OCI-LY7 (cell line): ENCODE measurements around the gene PDXK.

Experiments
- EZH2phosphoT487 ChIP-seq: fragments of 200-600 bp; sonication (generic); IDR thresholded peaks from 2 replicates; pipeline ENCODE4 v1.6.1; 2018; ENCODE audit warnings: low read depth, borderline replicate concordance, mild to moderate bottlenecking, mixed run types, antibody characterized with exemption, low read length, moderate library complexity, mixed read lengths
- TF ChIP-seq, protein P1 (sequence below): fragments of 200-600 bp; sonication (generic); conservative IDR thresholded peaks from 2 replicates; pipeline ENCODE4 v1.5.1; 2014; ENCODE audit warnings: mild to moderate bottlenecking, antibody characterized with exemption, low read length, moderate library complexity, mixed read lengths

DNA sequence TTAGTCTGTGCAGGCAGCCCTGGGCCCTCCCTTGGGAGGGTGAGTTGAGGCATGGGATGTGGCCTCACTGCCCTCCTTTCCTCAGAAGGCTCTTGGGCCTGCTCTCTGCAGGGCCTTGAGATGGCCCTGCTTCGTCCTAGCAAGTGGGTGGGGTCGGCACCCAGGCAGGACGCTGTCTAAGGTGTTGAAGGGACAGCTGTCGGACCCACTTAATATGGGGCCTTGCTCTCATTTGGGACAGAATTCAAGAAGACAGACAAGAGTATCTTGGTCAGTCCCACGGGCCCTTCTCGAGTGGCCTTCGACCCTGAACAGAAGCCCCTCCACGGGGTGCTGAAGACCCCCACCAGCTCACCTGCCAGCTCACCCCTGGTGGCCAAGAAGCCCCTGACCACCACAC lies 26.0 kb upstream of the PDXK start:
- TF ChIP-seq, protein P1, sequence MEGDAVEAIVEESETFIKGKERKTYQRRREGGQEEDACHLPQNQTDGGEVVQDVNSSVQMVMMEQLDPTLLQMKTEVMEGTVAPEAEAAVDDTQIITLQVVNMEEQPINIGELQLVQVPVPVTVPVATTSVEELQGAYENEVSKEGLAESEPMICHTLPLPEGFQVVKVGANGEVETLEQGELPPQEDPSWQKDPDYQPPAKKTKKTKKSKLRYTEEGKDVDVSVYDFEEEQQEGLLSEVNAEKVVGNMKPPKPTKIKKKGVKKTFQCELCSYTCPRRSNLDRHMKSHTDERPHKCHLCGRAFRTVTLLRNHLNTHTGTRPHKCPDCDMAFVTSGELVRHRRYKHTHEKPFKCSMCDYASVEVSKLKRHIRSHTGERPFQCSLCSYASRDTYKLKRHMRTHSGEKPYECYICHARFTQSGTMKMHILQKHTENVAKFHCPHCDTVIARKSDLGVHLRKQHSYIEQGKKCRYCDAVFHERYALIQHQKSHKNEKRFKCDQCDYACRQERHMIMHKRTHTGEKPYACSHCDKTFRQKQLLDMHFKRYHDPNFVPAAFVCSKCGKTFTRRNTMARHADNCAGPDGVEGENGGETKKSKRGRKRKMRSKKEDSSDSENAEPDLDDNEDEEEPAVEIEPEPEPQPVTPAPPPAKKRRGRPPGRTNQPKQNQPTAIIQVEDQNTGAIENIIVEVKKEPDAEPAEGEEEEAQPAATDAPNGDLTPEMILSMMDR = no peak
- TF ChIP-seq EZH2phosphoT487 = no peak
